Endodermal cell (in vitro differentiated cells): ENCODE results near the gene ZNRF3. TPM values are rescaled to one million over a fixed set of nuclear protein-coding genes. Genes with fewer than 3 reads are reported as not detected.
A peak's percentile ranks its signal among the peaks of the same experiment; 100 is the strongest.
"Not testable (repeated sequence)": the region's sequence is repeated elsewhere in the genome, so short reads cannot be mapped to it uniquely, and the experiment has no call there.

Source experiments
- DNase-seq: peaks from one replicate; pipeline ENCODE4 v3.0.0-alpha.2; 2017
- H3K27ac ChIP-seq: 2 replicates; pipeline ENCODE4 v1.5.1; 2013; ENCODE audit warnings: mild to moderate bottlenecking, low read depth, low read length, moderate library complexity
- H3K27me3 ChIP-seq: 2 replicates; pipeline ENCODE4 v1.6.1; 2013; ENCODE audit warnings: mild to moderate bottlenecking, low read length, moderate library complexity; ENCODE audit not compliant: insufficient read depth, control insufficient read depth, poor library complexity, severe bottlenecking
- H3K36me3 ChIP-seq: 2 replicates; pipeline ENCODE4 v1.7.0; 2013; ENCODE audit warnings: mild to moderate bottlenecking, low read length, moderate library complexity; ENCODE audit not compliant: control insufficient read depth, insufficient read depth
- H3K4me1 ChIP-seq: one replicate; pipeline ENCODE4 v1.7.0; 2013; ENCODE audit warnings: low read length; ENCODE audit not compliant: control insufficient read depth, insufficient read depth
- H3K4me3 ChIP-seq: 2 replicates; pipeline ENCODE4 v1.5.1; 2013; ENCODE audit warnings: mild to moderate bottlenecking, low read length, moderate library complexity
- H3K9ac ChIP-seq: 2 replicates; pipeline ENCODE4 v1.6.1; 2013; ENCODE audit warnings: mild to moderate bottlenecking, low read length, moderate library complexity; ENCODE audit not compliant: poor library complexity, severe bottlenecking; ENCODE audit errors: extremely low read depth
- H3K9me3 ChIP-seq: 2 replicates; pipeline ENCODE4 v1.6.1; 2013; ENCODE audit warnings: mild to moderate bottlenecking, low read length, moderate library complexity; ENCODE audit not compliant: control insufficient read depth
- H3K27ac Mint-ChIP-seq: 2 replicates; pipeline ENCODE4 v1.8.0; 2020; ENCODE audit warnings: mixed read lengths
- H3K27me3 Mint-ChIP-seq: 2 replicates; pipeline ENCODE4 v1.8.0; 2021; ENCODE audit warnings: mild to moderate bottlenecking, mixed read lengths; ENCODE audit not compliant: insufficient read depth
- H3K36me3 Mint-ChIP-seq: 2 replicates; pipeline ENCODE4 v1.8.0; 2020; ENCODE audit warnings: low read depth, mixed read lengths
- H3K4me1 Mint-ChIP-seq: 2 replicates; pipeline ENCODE4 v1.8.0; 2020; ENCODE audit warnings: mixed read lengths
- H3K4me3 Mint-ChIP-seq: 2 replicates; pipeline ENCODE4 v1.8.0; 2020; ENCODE audit warnings: mild to moderate bottlenecking, moderate library complexity, mixed read lengths
- H3K9me3 Mint-ChIP-seq: 2 replicates; pipeline ENCODE4 v1.8.0; 2020; ENCODE audit warnings: mild to moderate bottlenecking, mixed read lengths
- WGBS, 2 experiments: methylation state at CpG; one replicate each; pipeline versions ENCODE4 v1.1.5 to v1.1.7; 2013; ENCODE audit warnings: missing lambda C conversion rate in 2 of 2, mixed read lengths in 1 of 2; ENCODE audit not compliant: insufficient coverage in 1 of 2, insufficient read length in 1 of 2; 5-methylcytosine and 5-hydroxymethylcytosine counted together
- total RNA-seq, 2 donors: library from RNA; stranded (reverse); fragmentation: NEBNext Ultra II Directional in 1 of 2; extraction: Animal tissue kit (Norgen Biotek cat#: 25700) in 1 of 2; gene quantifications; 2 replicates in 1 of 2; 3 replicates in 1 of 2; pipeline ENCODE4 v1.2.1, GENCODE V29; 2021
- TF ChIP-seq, protein P1 (sequence below): fragments of 200-600 bp; sonication (generic); conservative IDR thresholded peaks from 2 replicates; pipeline ENCODE4 v1.5.0; 2021; ENCODE audit warnings: antibody characterized with exemption, mild to moderate bottlenecking

ZNRF3 gene
- total RNA-seq, 2 donors from 2014 or later, result 15.8 to 19.8 TPM

DNA sequence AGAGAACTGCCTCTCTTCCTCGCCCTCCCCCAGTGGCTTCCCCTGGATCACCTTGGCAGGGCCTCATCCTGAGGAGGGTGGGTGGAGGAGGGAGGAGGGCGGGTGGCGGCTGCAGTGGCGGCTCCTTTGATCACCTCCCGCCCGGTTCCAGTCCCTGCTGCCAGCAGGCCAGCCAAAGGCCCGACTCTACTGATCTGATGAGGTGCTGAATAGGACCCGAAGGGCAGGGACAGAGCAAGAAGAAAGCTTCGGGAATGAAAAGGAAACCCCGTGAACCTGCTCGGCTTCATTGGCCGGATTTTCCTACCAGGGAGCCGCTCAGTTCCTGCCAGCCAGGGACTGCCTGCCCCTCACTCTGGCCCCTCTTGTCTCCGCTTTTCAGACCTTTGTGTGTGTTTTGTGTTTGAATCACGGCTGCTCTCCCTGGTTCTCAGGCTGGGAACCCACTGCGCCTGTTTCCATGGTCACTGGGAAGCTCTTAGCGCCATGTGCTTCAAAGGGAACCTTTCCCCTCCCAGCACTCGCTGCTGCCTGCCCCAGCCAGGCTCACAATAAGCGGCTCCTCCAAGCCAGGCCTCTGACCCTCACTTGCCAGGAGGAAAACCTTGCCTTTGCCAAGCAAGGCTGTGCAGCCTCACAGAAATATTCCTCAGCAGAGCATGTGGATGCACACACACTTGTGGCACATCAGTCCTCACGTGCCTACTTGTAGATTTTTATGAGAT is 121.4 kb downstream of the ZNRF3 start:
- H3K9me3 ChIP-seq, result no peaks in the 10 kb centered on the region
- H3K4me1 Mint-ChIP-seq, result peaks cover 50% of the 10 kb centered on the region
- no peak overlapping the region for H3K9ac ChIP-seq
- 0 to 8% methylated on average over 7 to 20 of the region's 20 CpGs for WGBS, 2 experiments
- H3K36me3 ChIP-seq, result peaks cover 5% of the 10 kb centered on the region
- DNase-seq, result peak; percentile 91
- H3K9me3 Mint-ChIP-seq, result no peaks in the 10 kb centered on the region
- peaks cover 6% of the 10 kb centered on the region for H3K36me3 Mint-ChIP-seq
- H3K27me3 Mint-ChIP-seq, result no peaks in the 10 kb centered on the region
- peaks cover 20% of the 10 kb centered on the region for H3K4me1 ChIP-seq
- peak overlapping the region; percentile 92 for H3K27ac Mint-ChIP-seq
- TF ChIP-seq, protein P1, sequence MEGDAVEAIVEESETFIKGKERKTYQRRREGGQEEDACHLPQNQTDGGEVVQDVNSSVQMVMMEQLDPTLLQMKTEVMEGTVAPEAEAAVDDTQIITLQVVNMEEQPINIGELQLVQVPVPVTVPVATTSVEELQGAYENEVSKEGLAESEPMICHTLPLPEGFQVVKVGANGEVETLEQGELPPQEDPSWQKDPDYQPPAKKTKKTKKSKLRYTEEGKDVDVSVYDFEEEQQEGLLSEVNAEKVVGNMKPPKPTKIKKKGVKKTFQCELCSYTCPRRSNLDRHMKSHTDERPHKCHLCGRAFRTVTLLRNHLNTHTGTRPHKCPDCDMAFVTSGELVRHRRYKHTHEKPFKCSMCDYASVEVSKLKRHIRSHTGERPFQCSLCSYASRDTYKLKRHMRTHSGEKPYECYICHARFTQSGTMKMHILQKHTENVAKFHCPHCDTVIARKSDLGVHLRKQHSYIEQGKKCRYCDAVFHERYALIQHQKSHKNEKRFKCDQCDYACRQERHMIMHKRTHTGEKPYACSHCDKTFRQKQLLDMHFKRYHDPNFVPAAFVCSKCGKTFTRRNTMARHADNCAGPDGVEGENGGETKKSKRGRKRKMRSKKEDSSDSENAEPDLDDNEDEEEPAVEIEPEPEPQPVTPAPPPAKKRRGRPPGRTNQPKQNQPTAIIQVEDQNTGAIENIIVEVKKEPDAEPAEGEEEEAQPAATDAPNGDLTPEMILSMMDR, result no peak
- H3K4me3 ChIP-seq, result peak overlapping the region; percentile 55
- H3K4me3 Mint-ChIP-seq, result peak overlapping the region; percentile 36
- H3K27ac ChIP-seq, result peak overlapping the region; percentile 99
- H3K27me3 ChIP-seq, result no peaks in the 10 kb centered on the region

DNA sequence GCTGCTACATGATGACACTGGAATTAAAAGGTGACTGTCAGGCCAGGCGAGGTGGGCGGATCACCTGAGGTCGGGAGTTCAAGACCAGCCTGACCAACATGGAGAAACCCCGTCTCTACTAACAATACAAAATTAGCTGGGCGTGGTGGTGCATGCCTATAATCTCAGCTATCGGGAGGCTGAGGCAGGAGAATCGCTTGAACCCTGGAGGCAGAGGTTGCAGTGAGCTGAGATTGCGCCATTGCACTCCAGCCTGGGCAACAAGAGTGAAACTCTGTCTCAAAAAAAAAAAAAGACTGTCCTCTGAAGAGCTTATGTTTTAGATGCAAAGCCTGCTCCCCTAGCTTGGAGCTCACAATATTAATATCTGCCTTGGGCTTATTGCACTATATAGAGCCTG is 122.4 kb downstream of the ZNRF3 start:
- H3K4me3 ChIP-seq, H3K36me3 Mint-ChIP-seq, H3K36me3 ChIP-seq, H3K9ac ChIP-seq, DNase-seq, H3K4me3 Mint-ChIP-seq, H3K27me3 Mint-ChIP-seq, H3K9me3 Mint-ChIP-seq, H3K9me3 ChIP-seq, H3K27me3 ChIP-seq: not testable (repeated sequence)
- Mint-ChIP-seq H3K4me1 (peaks cover 48% of the 10 kb centered on the region), H3K27ac (peak overlapping the region; percentile 48)
- WGBS, 2 experiments, result 87 to 100% methylated on average over 1 to 8 of the region's 8 CpGs
- H3K27ac ChIP-seq, result peak overlapping the region; percentile 99
- peaks cover 18% of the 10 kb centered on the region for H3K4me1 ChIP-seq

DNA sequence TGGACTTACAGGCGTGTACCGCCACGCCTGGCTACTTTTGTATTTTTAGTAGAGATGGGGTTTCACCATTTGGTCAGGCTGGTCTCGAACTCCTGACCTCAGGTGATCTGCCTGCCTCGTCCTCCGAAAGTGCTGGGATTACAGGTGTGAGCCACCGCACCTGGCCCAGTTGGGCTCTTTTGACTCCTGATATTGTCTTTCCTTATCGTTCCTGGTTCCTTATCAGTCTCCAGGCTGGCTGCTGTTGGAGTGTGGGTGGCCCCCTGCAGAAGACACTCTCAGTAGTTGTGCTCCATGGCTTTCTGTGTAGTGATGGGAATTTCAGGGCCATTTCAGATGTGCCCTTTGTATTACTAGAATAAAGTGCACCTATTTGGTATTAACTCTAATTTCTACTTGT is 123.0 kb downstream of the ZNRF3 start:
- no peak overlapping the region for H3K4me3 Mint-ChIP-seq
- H3K4me1 Mint-ChIP-seq, result peaks cover 53% of the 10 kb centered on the region
- H3K27me3 Mint-ChIP-seq, result no peaks in the 10 kb centered on the region
- 68 to 75% methylated on average over 4 to 8 of the region's 8 CpGs for WGBS, 2 experiments
- DNase-seq, result peak; percentile 64
- TF ChIP-seq, protein P1, result no peak
- peak overlapping the region; percentile 99 for H3K27ac ChIP-seq
- no peaks in the 10 kb centered on the region for H3K9me3 ChIP-seq
- H3K27ac Mint-ChIP-seq, result peak overlapping the region; percentile 64
- H3K4me3 ChIP-seq, result peak overlapping the region; percentile 36
- peaks cover 2% of the 10 kb centered on the region for H3K36me3 Mint-ChIP-seq
- no peaks in the 10 kb centered on the region for H3K9me3 Mint-ChIP-seq
- H3K4me1 ChIP-seq, result peaks cover 21% of the 10 kb centered on the region
- H3K9ac ChIP-seq, result no peak overlapping the region
- H3K36me3 ChIP-seq, result no peaks in the 10 kb centered on the region
- H3K27me3 ChIP-seq, result no peaks in the 10 kb centered on the region
